GM12878 (cell line): ENCODE data around the gene GNG12. TPM values are rescaled to one million over a fixed set of nuclear protein-coding genes. Genes with fewer than 3 reads are reported as not detected.

Source experiments
- ATAC-seq: fragments of 200-7000 bp; cut with Tn5 transposase; 3 replicates; pipeline ENCODE4 v1.9.1; 2020; ENCODE audit warnings: mild to moderate bottlenecking, moderate library complexity
- BruUV-seq: library from RNA; stranded (reverse); fragments of 400-500 nt; replicated peaks from 2 replicates; lab custom pipeline; 2021; lab: Mats Ljungman, UMichigan
- CTCF ChIA-PET: fragments of 300-600 bp; sonication (Branson Sonifier 250); formaldehyde crosslinking; extraction: SDS; loops from one replicate; lab custom pipeline; 2021; ENCODE audit warnings: inconsistent platforms; lab: Yijun Ruan, JAX
- POLR2A ChIA-PET: fragments of 350-600 bp; formaldehyde crosslinking; extraction: SDS; loops from one replicate; lab custom pipeline; 2021; ENCODE audit warnings: inconsistent platforms; lab: Charles Lee
- RAD21 ChIA-PET: fragments of 300-600 bp; sonication (Branson Sonifier 250); formaldehyde crosslinking; loops from one replicate; lab custom pipeline; 2023; ENCODE audit warnings: antibody characterized with exemption; ENCODE audit not compliant: unreplicated experiment; lab: Charles Lee
- SMC1A ChIA-PET: fragments of 300-600 bp; sonication (Branson Sonifier 250); formaldehyde crosslinking; loops from one replicate; lab custom pipeline; 2023; ENCODE audit not compliant: unreplicated experiment, uncharacterized antibody; lab: Charles Lee
- DNase-seq: peaks from one replicate; pipeline ENCODE4 v3.0.0-alpha.2; 2011; ENCODE audit warnings: low read depth, low spot score
- FAIRE-seq: peaks from 3 replicates; lab custom pipeline; 2011; peaks lifted over from hg19 to GRCh38; lab: Jason Lieb, UNC
- H2AFZ ChIP-seq: 2 replicates; pipeline ENCODE4 v1.6.0; 2011; ENCODE audit warnings: low read depth, low read length, control low read depth; ENCODE audit not compliant: control insufficient read depth
- H3K27ac ChIP-seq: 2 replicates; pipeline ENCODE4 v1.5.1; 2011; ENCODE audit warnings: control low read depth; ENCODE audit not compliant: control insufficient read depth, insufficient read depth
- H3K27me3 ChIP-seq, 2 experiments: replicated peaks in 1 of 2; 2 replicates each; pipeline versions ENCODE4 v1.6.0 to v1.6.1; 2011; ENCODE audit warnings: low read length in 1 of 2; ENCODE audit not compliant: control insufficient read depth in 2 of 2, insufficient read depth in 2 of 2
- H3K36me3 ChIP-seq, 2 experiments: 2 replicates each; pipeline ENCODE4 v1.5.1; 2011; ENCODE audit warnings: low read length in 1 of 2; ENCODE audit not compliant: control insufficient read depth in 2 of 2, insufficient read depth in 2 of 2
- H3K4me1 ChIP-seq: 2 replicates; pipeline ENCODE4 v1.6.1; 2011; ENCODE audit warnings: mild to moderate bottlenecking, low read length, moderate library complexity, mixed read lengths; ENCODE audit not compliant: control insufficient read depth, insufficient read depth
- H3K4me2 ChIP-seq: 2 replicates; pipeline ENCODE4 v1.6.0; 2011; ENCODE audit warnings: control low read depth; ENCODE audit not compliant: control insufficient read depth, insufficient read depth
- H3K4me3 ChIP-seq: fragments of 200-600 bp; sonication (generic); 2 replicates; pipeline ENCODE4 v1.5.1; 2016
- H3K79me2 ChIP-seq: 2 replicates; pipeline ENCODE4 v1.6.0; 2011; ENCODE audit warnings: low read length; ENCODE audit not compliant: control insufficient read depth, insufficient read depth
- H3K9ac ChIP-seq: 2 replicates; pipeline ENCODE4 v1.8.0; 2011; ENCODE audit warnings: low read length, control low read depth, mixed read lengths; ENCODE audit not compliant: control insufficient read depth, insufficient read depth
- H3K9me3 ChIP-seq: replicated peaks from 3 replicates; pipeline ENCODE4 v1.5.1; 2011; ENCODE audit warnings: mild to moderate bottlenecking, low read length; ENCODE audit not compliant: control insufficient read depth, insufficient read depth
- H4K20me1 ChIP-seq: 2 replicates; pipeline ENCODE4 v1.6.0; 2011; ENCODE audit not compliant: control insufficient read depth, insufficient read depth
- ATF3 ChIP-seq: IDR thresholded peaks from 2 replicates; pipeline ENCODE4 v1.6.1; 2011; ENCODE audit warnings: low read depth, mild to moderate bottlenecking, low read length, moderate library complexity, borderline replicate concordance; ENCODE audit errors: extremely low read depth
- CTCF ChIP-seq, 3 experiments: IDR thresholded peaks in 2 of 3; conservative IDR thresholded peaks in 1 of 3; 2 replicates each; pipeline ENCODE4 v1.5.1; 2011; ENCODE audit warnings: low read depth in 3 of 3, low read length in 3 of 3, mild to moderate bottlenecking in 3 of 3, control low read depth in 2 of 3, moderate library complexity in 2 of 3, inconsistent platforms in 1 of 3, mixed read lengths in 1 of 3; ENCODE audit not compliant: control insufficient read depth in 2 of 3, insufficient read depth in 1 of 3; ENCODE audit errors: extremely low read depth in 1 of 3
- E2F8 ChIP-seq: fragments of 450-650 bp; IDR thresholded peaks from 2 replicates; pipeline ENCODE4 v1.6.1; 2018; ENCODE audit warnings: mild to moderate bottlenecking, low read depth, moderate library complexity; ENCODE audit not compliant: partially characterized antibody
- JUND ChIP-seq: IDR thresholded peaks from 2 replicates; pipeline ENCODE4 v1.6.1; 2012; ENCODE audit warnings: low read depth, mild to moderate bottlenecking, low read length, improper control_type of control experiment, moderate library complexity
- NBN ChIP-seq: fragments of 450-650 bp; IDR thresholded peaks from 2 replicates; pipeline ENCODE4 v1.6.1; 2016
- RAD51 ChIP-seq: fragments of 450-650 bp; IDR thresholded peaks from 2 replicates; pipeline ENCODE4 v1.6.1; 2016; ENCODE audit warnings: moderate library complexity, mild to moderate bottlenecking, inconsistent platforms
- SIN3A ChIP-seq: IDR thresholded peaks from 2 replicates; pipeline ENCODE4 v1.6.1; 2012; ENCODE audit warnings: low read depth, low read length, improper control_type of control experiment
- SKIL ChIP-seq: fragments of 450-650 bp; IDR thresholded peaks from 2 replicates; pipeline ENCODE4 v1.6.1; 2017; ENCODE audit warnings: mild to moderate bottlenecking, low read depth, inconsistent platforms; ENCODE audit not compliant: poor library complexity, severe bottlenecking
- SMAD1 ChIP-seq: fragments of 450-650 bp; IDR thresholded peaks from 2 replicates; pipeline ENCODE4 v1.6.1; 2018; ENCODE audit warnings: mild to moderate bottlenecking, low read depth; ENCODE audit not compliant: partially characterized antibody
- YY1 ChIP-seq: IDR thresholded peaks from 2 replicates; pipeline ENCODE4 v1.6.1; 2011; ENCODE audit warnings: low read depth, mild to moderate bottlenecking, low read length
- WGBS: methylation state at CpG from one replicate; pipeline ENCODE4 v1.1.6; 2016; ENCODE audit warnings: low lambda C conversion rate; ENCODE audit not compliant: insufficient replicate concordance, insufficient coverage; ENCODE audit errors: missing lambda C conversion rate; 5-methylcytosine and 5-hydroxymethylcytosine counted together
- in situ Hi-C: fragments of 300-500 bp; cut with MboI; formaldehyde crosslinking; loops from 9 replicates; pipeline ENCODE4 v1.14.3; 2018; ENCODE audit warnings: mixed read lengths
- intact Hi-C: fragments of 100-400 bp; cut with micrococcal nuclease; formaldehyde crosslinking; loops from one replicate; pipeline ENCODE4 v1.14.2; 2022; ENCODE audit not compliant: unreplicated experiment
- polyA plus RNA-seq, 11 experiments: library from polyadenylated mRNA; depleted of rRNA in 4 of 11; unstranded in 6 of 11; stranded (reverse) in 5 of 11; fragments of >200 nt; fragmentation: Nextera tagmentation in 4 of 11; fragmentation: Illumina TruSeq in 1 of 11; extraction: Ambion mirVana in 4 of 11; extraction: Trizol in 1 of 11; gene quantifications; 1 replicate in 1 of 11; 2 replicates in 10 of 11; pipeline versions ENCODE4 v1.2.1 to v1.2.3, GENCODE V29; 2011 to 2016; ENCODE audit warnings: inconsistent platforms in 2 of 11, missing spikeins in 2 of 11, low read depth in 1 of 11
- total RNA-seq, 4 experiments: library from RNA; depleted of rRNA in 3 of 4; stranded (reverse); fragments of >200 nt in 3 of 4; fragmentation: Illumina TruSeq in 1 of 4; extraction: Trizol in 1 of 4; gene quantifications; 2 replicates each; pipeline versions ENCODE4 v1.2.1 to v1.2.3, GENCODE V29; 2013 to 2021

GNG12 gene
- total and polyA plus RNA-seq, 10 of the 15 experiments (the other 5 are each of a cell fraction or from before 2014, with no cell fraction given): 0.22 to 32.8 (median 0.35) TPM

GRCh38 chr1:67676946-67677345 lies 156.3 kb downstream of the GNG12 start (continued):
- TF ChIP-seq JUND: no peak
- TF ChIP-seq SIN3A: no peak
- TF ChIP-seq RAD51: no peak
- no peak for TF ChIP-seq NBN
- TF ChIP-seq ATF3: no peak

GRCh38 chr1:67676287-67676686 lies 157.0 kb downstream of the GNG12 start:
- DNase-seq (no peak), ATAC-seq (no peak), FAIRE-seq (no peak)
- Histone ChIP-seq H2AFZ (no peak overlapping the region), H3K4me2 (no peak overlapping the region), H3K9ac (no peak overlapping the region), H3K36me3 (no peaks in the 10 kb centered on the region), H3K27ac (no peak overlapping the region), H3K79me2 (no peaks in the 10 kb centered on the region), H3K4me1 (no peaks in the 10 kb centered on the region), H3K4me3 (no peak overlapping the region), H3K27me3 (no peaks in the 10 kb centered on the region), H4K20me1 (no peaks in the 10 kb centered on the region), H3K9me3 (no peaks in the 10 kb centered on the region)
- WGBS: 81% methylated on average over 2 of the region's 2 CpGs
- SMC1A ChIA-PET: interaction anchor here (0.8 to 5.8 kb wide), 14 partner anchors 9 to 115 kb away, joined by 3 to 26 read pairs (median 4); partner anchors contain the start of gene GADD45A
- TF ChIP-seq CTCF (IDR thresholded peaks at IDR 0.05 in 2 of 3, conservative IDR thresholded peaks at IDR 0.05 in 1 of 3; ENCODE audit: control insufficient read depth in 2 of 3, extremely low read depth in 1 of 3, insufficient read depth in 1 of 3, low read depth in 3 of 3, low read length in 3 of 3) (no peak), E2F8 (no peak), SKIL (no peak), YY1 (no peak), SMAD1 (no peak)
- intact Hi-C loops (no loop called here), in situ Hi-C loops (no loop called here)
- no TSS peak for BruUV-seq
- RAD21 ChIA-PET: interaction anchor here (0.9 to 4.7 kb wide), 4 partner anchors 8 to 114 kb away, joined by 3 to 16 read pairs (median 10); partner anchors contain the start of gene GADD45A
- CTCF ChIA-PET: interaction anchor here (1.2 to 3.8 kb wide), 5 partner anchors 8 to 142 kb away, joined by 3 to 24 read pairs (median 10); partner anchors contain the start of gene GADD45A
- POLR2A ChIA-PET: interaction anchor here (1.1 to 1.6 kb wide), 2 partner anchors 8 to 11 kb away, joined by 3 to 11 read pairs; partner anchors contain the start of gene GADD45A
